ENCODE data around the gene SYNRG. TPM values are rescaled to one million over a fixed set of nuclear protein-coding genes. Genes with fewer than 3 reads are reported as not detected.

SYNRG gene, protein sequence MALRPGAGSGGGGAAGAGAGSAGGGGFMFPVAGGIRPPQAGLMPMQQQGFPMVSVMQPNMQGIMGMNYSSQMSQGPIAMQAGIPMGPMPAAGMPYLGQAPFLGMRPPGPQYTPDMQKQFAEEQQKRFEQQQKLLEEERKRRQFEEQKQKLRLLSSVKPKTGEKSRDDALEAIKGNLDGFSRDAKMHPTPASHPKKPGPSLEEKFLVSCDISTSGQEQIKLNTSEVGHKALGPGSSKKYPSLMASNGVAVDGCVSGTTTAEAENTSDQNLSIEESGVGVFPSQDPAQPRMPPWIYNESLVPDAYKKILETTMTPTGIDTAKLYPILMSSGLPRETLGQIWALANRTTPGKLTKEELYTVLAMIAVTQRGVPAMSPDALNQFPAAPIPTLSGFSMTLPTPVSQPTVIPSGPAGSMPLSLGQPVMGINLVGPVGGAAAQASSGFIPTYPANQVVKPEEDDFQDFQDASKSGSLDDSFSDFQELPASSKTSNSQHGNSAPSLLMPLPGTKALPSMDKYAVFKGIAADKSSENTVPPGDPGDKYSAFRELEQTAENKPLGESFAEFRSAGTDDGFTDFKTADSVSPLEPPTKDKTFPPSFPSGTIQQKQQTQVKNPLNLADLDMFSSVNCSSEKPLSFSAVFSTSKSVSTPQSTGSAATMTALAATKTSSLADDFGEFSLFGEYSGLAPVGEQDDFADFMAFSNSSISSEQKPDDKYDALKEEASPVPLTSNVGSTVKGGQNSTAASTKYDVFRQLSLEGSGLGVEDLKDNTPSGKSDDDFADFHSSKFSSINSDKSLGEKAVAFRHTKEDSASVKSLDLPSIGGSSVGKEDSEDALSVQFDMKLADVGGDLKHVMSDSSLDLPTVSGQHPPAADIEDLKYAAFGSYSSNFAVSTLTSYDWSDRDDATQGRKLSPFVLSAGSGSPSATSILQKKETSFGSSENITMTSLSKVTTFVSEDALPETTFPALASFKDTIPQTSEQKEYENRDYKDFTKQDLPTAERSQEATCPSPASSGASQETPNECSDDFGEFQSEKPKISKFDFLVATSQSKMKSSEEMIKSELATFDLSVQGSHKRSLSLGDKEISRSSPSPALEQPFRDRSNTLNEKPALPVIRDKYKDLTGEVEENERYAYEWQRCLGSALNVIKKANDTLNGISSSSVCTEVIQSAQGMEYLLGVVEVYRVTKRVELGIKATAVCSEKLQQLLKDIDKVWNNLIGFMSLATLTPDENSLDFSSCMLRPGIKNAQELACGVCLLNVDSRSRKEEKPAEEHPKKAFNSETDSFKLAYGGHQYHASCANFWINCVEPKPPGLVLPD (N-terminal part only)
- total RNA-seq, result 10 to 100 TPM; 26.3 to 92.4 (median 39.1) TPM
- 1 to 10 TPM; 3.7 to 6.1 (median 5.0) TPM for polyA plus RNA-seq
- long read RNA-seq, donor 1, partial matches to known transcripts, result 0 of 1 reads
- long read RNA-seq, donor 1, other reads (novel, unspliced or antisense), result 0 of 1 reads
- long read RNA-seq, donor 2, partial matches to known transcripts, result 0 of 1 reads
- long read RNA-seq, donor 2, other reads (novel, unspliced or antisense), result 0 of 1 reads
- long read RNA-seq, donor 3, partial matches to known transcripts, result 0 of 1 reads
- long read RNA-seq, donor 3, other reads (novel, unspliced or antisense), result 0 of 1 reads
- long read RNA-seq, donor 4, result 0 reads
- long read RNA-seq, donor 5, result 0 reads
- long read RNA-seq, donor 6, transcript SYNRG-226 (3 exons, 1,673 nt), result major isoform, 6 of 19 reads
- long read RNA-seq, donor 6, partial matches to known transcripts, result 8 of 19 reads
- long read RNA-seq, donor 6, other reads (novel, unspliced or antisense), result 5 of 19 reads
- long read RNA-seq, donor 7, partial matches to known transcripts, result 0 of 1 reads
- long read RNA-seq, donor 7, other reads (novel, unspliced or antisense), result 0 of 1 reads
- long read RNA-seq, donor 8, result 0 reads
- long read RNA-seq, donor 9, partial matches to known transcripts, result 0 of 1 reads
- long read RNA-seq, donor 9, other reads (novel, unspliced or antisense), result 0 of 1 reads
- long read RNA-seq, donor 10, result 0 reads

DNA sequence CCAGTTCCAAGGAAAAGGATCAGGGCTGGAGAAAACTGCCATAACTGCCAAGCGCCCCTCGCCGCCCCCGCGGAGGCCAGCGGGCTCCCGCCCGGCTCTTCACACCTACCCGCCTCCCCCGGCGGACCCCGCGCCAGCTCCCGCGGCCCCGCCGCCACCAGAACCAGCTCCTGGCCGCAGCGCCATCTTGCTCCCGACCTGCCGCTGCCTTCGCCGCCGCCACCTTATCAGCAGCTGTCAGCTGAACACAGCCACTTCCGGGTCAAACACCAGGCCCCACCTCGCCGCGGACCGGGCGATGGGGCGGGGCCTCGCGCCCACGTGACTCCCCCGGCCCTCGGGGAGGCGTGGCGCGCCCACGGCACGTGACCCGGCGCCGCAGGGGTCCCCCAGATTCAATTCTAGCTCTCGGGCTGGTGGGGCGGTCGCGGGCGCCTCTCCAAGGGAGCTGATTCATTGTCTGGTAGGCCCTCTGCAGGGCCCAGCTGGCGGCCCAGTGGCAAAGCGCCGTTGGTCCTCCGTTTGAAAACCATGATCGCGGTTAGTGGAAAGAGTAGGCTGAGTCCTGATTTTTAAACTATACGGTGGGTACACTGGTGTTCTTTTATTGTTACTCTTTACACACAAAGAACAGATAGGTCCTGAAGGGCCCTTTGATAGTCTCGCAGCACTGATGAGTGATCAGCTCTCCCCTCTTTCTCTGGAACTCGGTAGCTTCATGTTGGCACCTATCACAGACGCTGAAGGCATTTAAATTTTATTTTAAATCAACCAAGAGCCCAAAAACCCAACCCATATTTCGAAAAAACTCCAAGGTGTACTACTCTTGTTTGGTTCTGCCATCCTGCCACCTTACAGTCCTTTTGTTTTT is at the start of gene SYNRG:
Gene SYNRG, minus strand, starts transcription at position 249 of the 871 bp plus-strand sequence. Its CDS starts 63 bp downstream, at position 186.
- peak; percentile 95 to 99 for DNase-seq
- intact Hi-C loops (cut with DNase I; ENCODE audit: low total_unique reads), result no loop called here
- Histone ChIP-seq H3K4me3 (peak within 1 kb of the TSS; percentile 80 to 99 (median 96)), H3K27me3 (no peaks in the 10 kb centered on the region), H3K4me1 (peaks cover 9 to 49% (median 27%) of the 10 kb centered on the region in 4 donors), H3K36me3 (peaks cover 0 to 24% (median 23%) of the 10 kb centered on the region in 4 donors), H3K27ac (peak within 1 kb of the TSS; percentile 90 to 94 (median 90)), H3K9me3 (no peaks in the 10 kb centered on the region)
- WGBS, 5 donors, result 1 to 3% (median 2%) methylated on average over 41 to 60 of the region's 60 CpGs
- TF ChIP-seq EP300 (IDR thresholded peaks at IDR 0.05) (no peak), POLR2AphosphoS5 (IDR thresholded peaks at IDR 0.05) (peak; percentile 92 to 98 (median 94)), POLR2A (IDR thresholded peaks at IDR 0.05) (peak in 1 of 4 donors; percentile 29)
- TF ChIP-seq, protein P1, sequence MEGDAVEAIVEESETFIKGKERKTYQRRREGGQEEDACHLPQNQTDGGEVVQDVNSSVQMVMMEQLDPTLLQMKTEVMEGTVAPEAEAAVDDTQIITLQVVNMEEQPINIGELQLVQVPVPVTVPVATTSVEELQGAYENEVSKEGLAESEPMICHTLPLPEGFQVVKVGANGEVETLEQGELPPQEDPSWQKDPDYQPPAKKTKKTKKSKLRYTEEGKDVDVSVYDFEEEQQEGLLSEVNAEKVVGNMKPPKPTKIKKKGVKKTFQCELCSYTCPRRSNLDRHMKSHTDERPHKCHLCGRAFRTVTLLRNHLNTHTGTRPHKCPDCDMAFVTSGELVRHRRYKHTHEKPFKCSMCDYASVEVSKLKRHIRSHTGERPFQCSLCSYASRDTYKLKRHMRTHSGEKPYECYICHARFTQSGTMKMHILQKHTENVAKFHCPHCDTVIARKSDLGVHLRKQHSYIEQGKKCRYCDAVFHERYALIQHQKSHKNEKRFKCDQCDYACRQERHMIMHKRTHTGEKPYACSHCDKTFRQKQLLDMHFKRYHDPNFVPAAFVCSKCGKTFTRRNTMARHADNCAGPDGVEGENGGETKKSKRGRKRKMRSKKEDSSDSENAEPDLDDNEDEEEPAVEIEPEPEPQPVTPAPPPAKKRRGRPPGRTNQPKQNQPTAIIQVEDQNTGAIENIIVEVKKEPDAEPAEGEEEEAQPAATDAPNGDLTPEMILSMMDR (IDR thresholded peaks at IDR 0.05), result peak in 2 of 7 experiments; percentile 12 to 31

DNA sequence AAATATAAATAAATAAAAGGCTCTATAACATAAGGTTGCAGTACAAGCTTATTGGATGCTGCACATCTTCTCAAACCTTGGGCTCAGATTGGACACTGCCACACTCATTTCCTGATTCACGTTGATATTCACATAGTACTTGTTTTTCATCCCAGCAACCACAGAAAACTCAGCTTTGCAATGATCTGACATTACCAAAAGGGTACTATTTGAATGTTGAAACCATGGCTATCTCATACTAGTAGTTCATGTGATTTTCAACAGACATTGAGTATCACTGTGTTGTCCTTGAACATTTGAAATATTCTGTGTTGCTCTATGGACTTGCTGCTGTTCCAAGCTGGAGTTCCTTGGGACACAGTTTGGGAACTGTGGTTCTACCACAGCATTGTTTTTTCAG is 48.0 kb upstream of the SYNRG start:
- DNase-seq, result no peak
- intact Hi-C loops (cut with DNase I; ENCODE audit: low total_unique reads), result no loop called here
- H3K9me3 ChIP-seq, result no peaks in the 10 kb centered on the region
- no peaks in the 10 kb centered on the region for H3K4me1 ChIP-seq
- H3K36me3 ChIP-seq, result no peaks in the 10 kb centered on the region
- H3K4me3 ChIP-seq, result no peak overlapping the region
- peaks cover 0 to 2% (median 0%) of the 10 kb centered on the region in 3 donors for H3K27me3 ChIP-seq
- no peak overlapping the region for H3K27ac ChIP-seq
- WGBS, 5 donors, result 65 to 91% (median 77%) methylated on average over 1 of the region's 1 CpG
- TF ChIP-seq POLR2A (IDR thresholded peaks at IDR 0.05) (no peak), EP300 (IDR thresholded peaks at IDR 0.05) (no peak), POLR2AphosphoS5 (IDR thresholded peaks at IDR 0.05) (no peak)
- TF ChIP-seq, protein P1 (IDR thresholded peaks at IDR 0.05), result no peak

DNA sequence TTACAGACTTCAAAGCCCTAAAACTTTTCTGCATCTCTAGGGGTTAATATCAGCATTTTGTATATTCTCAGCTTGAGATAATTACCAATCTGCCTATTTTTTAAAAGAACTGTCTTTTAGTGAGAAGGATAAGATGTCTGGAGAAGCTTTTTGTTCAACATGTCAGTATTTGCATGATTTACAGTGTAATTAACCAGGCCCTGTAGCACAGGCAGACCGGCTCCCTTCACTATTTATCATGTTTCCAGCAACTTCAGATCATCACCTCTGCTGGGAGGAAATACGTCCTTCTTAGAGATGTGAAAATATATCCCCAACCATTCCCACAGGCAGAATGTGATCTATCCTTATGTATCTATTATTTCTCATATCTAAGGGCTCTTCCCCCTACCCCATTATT is 42.6 kb upstream of the SYNRG start:
- Histone ChIP-seq H3K4me1 (no peaks in the 10 kb centered on the region), H3K36me3 (no peaks in the 10 kb centered on the region), H3K4me3 (no peak overlapping the region), H3K27me3 (peaks cover 0 to 18% (median 0%) of the 10 kb centered on the region in 3 donors), H3K27ac (no peak overlapping the region), H3K9me3 (no peaks in the 10 kb centered on the region)
- TF ChIP-seq EP300 (IDR thresholded peaks at IDR 0.05), result no peak
- TF ChIP-seq, protein P1 (IDR thresholded peaks at IDR 0.05), result no peak
- no peak for TF ChIP-seq POLR2AphosphoS5 (IDR thresholded peaks at IDR 0.05)
- no peak for TF ChIP-seq POLR2A (IDR thresholded peaks at IDR 0.05)
- WGBS, 5 donors, result 60 to 75% (median 69%) methylated on average over 2 of the region's 2 CpGs
- intact Hi-C loops (cut with DNase I; ENCODE audit: low total_unique reads), result no loop called here
- DNase-seq, result no peak

All from stomach (tissue), 19 donors.